GM12878 (cell line): ENCODE results near the gene UBQLN1. TPM values are rescaled to one million over a fixed set of nuclear protein-coding genes. Genes with fewer than 3 reads are reported as not detected.

Source experiments
- ATAC-seq: fragments of 200-7000 bp; cut with Tn5 transposase; 3 replicates; pipeline ENCODE4 v1.9.1; 2020; ENCODE audit warnings: mild to moderate bottlenecking, moderate library complexity
- BruUV-seq: library from RNA; stranded (reverse); fragments of 400-500 nt; replicated peaks from 2 replicates; lab custom pipeline; 2021; lab: Mats Ljungman, UMichigan
- CTCF ChIA-PET: fragments of 300-600 bp; sonication (Branson Sonifier 250); formaldehyde crosslinking; extraction: SDS; loops from one replicate; lab custom pipeline; 2021; ENCODE audit warnings: inconsistent platforms; lab: Yijun Ruan, JAX
- POLR2A ChIA-PET: fragments of 350-600 bp; formaldehyde crosslinking; extraction: SDS; loops from one replicate; lab custom pipeline; 2021; ENCODE audit warnings: inconsistent platforms; lab: Charles Lee
- RAD21 ChIA-PET: fragments of 300-600 bp; sonication (Branson Sonifier 250); formaldehyde crosslinking; loops from one replicate; lab custom pipeline; 2023; ENCODE audit warnings: antibody characterized with exemption; ENCODE audit not compliant: unreplicated experiment; lab: Charles Lee
- SMC1A ChIA-PET: fragments of 300-600 bp; sonication (Branson Sonifier 250); formaldehyde crosslinking; loops from one replicate; lab custom pipeline; 2023; ENCODE audit not compliant: unreplicated experiment, uncharacterized antibody; lab: Charles Lee
- DNase-seq: peaks from one replicate; pipeline ENCODE4 v3.0.0-alpha.2; 2011; ENCODE audit warnings: low read depth, low spot score
- FAIRE-seq: peaks from 3 replicates; lab custom pipeline; 2011; peaks lifted over from hg19 to GRCh38; lab: Jason Lieb, UNC
- H2AFZ ChIP-seq: 2 replicates; pipeline ENCODE4 v1.6.0; 2011; ENCODE audit warnings: low read depth, low read length, control low read depth; ENCODE audit not compliant: control insufficient read depth
- H3K27ac ChIP-seq: 2 replicates; pipeline ENCODE4 v1.5.1; 2011; ENCODE audit warnings: control low read depth; ENCODE audit not compliant: control insufficient read depth, insufficient read depth
- H3K27me3 ChIP-seq, 2 experiments: replicated peaks in 1 of 2; 2 replicates each; pipeline versions ENCODE4 v1.6.0 to v1.6.1; 2011; ENCODE audit warnings: low read length in 1 of 2; ENCODE audit not compliant: control insufficient read depth in 2 of 2, insufficient read depth in 2 of 2
- H3K36me3 ChIP-seq, 2 experiments: 2 replicates each; pipeline ENCODE4 v1.5.1; 2011; ENCODE audit warnings: low read length in 1 of 2; ENCODE audit not compliant: control insufficient read depth in 2 of 2, insufficient read depth in 2 of 2
- H3K4me1 ChIP-seq: 2 replicates; pipeline ENCODE4 v1.6.1; 2011; ENCODE audit warnings: mild to moderate bottlenecking, low read length, moderate library complexity, mixed read lengths; ENCODE audit not compliant: control insufficient read depth, insufficient read depth
- H3K4me2 ChIP-seq: 2 replicates; pipeline ENCODE4 v1.6.0; 2011; ENCODE audit warnings: control low read depth; ENCODE audit not compliant: control insufficient read depth, insufficient read depth
- H3K4me3 ChIP-seq: fragments of 200-600 bp; sonication (generic); 2 replicates; pipeline ENCODE4 v1.5.1; 2016
- H3K79me2 ChIP-seq: 2 replicates; pipeline ENCODE4 v1.6.0; 2011; ENCODE audit warnings: low read length; ENCODE audit not compliant: control insufficient read depth, insufficient read depth
- H3K9ac ChIP-seq: 2 replicates; pipeline ENCODE4 v1.8.0; 2011; ENCODE audit warnings: low read length, control low read depth, mixed read lengths; ENCODE audit not compliant: control insufficient read depth, insufficient read depth
- H3K9me3 ChIP-seq: replicated peaks from 3 replicates; pipeline ENCODE4 v1.5.1; 2011; ENCODE audit warnings: mild to moderate bottlenecking, low read length; ENCODE audit not compliant: control insufficient read depth, insufficient read depth
- H4K20me1 ChIP-seq: 2 replicates; pipeline ENCODE4 v1.6.0; 2011; ENCODE audit not compliant: control insufficient read depth, insufficient read depth
- ATF7 ChIP-seq: fragments of 450-650 bp; IDR thresholded peaks from 2 replicates; pipeline ENCODE4 v1.6.1; 2016; ENCODE audit warnings: low read depth, mild to moderate bottlenecking
- BCL11A ChIP-seq: IDR thresholded peaks from 2 replicates; pipeline ENCODE4 v1.6.1; 2011; ENCODE audit warnings: low read depth, low read length
- E4F1 ChIP-seq: fragments of 450-650 bp; IDR thresholded peaks from 2 replicates; pipeline ENCODE4 v1.6.1; 2018; ENCODE audit warnings: borderline replicate concordance, mild to moderate bottlenecking; ENCODE audit not compliant: partially characterized antibody
- MEF2A ChIP-seq: IDR thresholded peaks from 2 replicates; pipeline ENCODE4 v1.6.1; 2011; ENCODE audit warnings: low read depth, mild to moderate bottlenecking, low read length, moderate library complexity; ENCODE audit not compliant: insufficient read depth
- PML ChIP-seq: IDR thresholded peaks from 2 replicates; pipeline ENCODE4 v1.6.1; 2012; ENCODE audit warnings: low read length, inconsistent platforms
- REST ChIP-seq: IDR thresholded peaks from 2 replicates; pipeline ENCODE4 v1.6.1; 2012; ENCODE audit warnings: mild to moderate bottlenecking, low read depth, low read length
- SREBF2 ChIP-seq: IDR thresholded peaks from 2 replicates; pipeline ENCODE4 v1.6.1; 2012; ENCODE audit warnings: mild to moderate bottlenecking, low read length
- TCF12 ChIP-seq: IDR thresholded peaks from 2 replicates; pipeline ENCODE4 v1.6.1; 2011; ENCODE audit warnings: low read depth, mild to moderate bottlenecking, low read length
- ZNF592 ChIP-seq: fragments of 450-650 bp; IDR thresholded peaks from 2 replicates; pipeline ENCODE4 v1.6.1; 2017; ENCODE audit warnings: mild to moderate bottlenecking, moderate library complexity
- WGBS: methylation state at CpG from one replicate; pipeline ENCODE4 v1.1.6; 2016; ENCODE audit warnings: low lambda C conversion rate; ENCODE audit not compliant: insufficient replicate concordance, insufficient coverage; ENCODE audit errors: missing lambda C conversion rate; 5-methylcytosine and 5-hydroxymethylcytosine counted together
- in situ Hi-C: fragments of 300-500 bp; cut with MboI; formaldehyde crosslinking; loops from 9 replicates; pipeline ENCODE4 v1.14.3; 2018; ENCODE audit warnings: mixed read lengths
- intact Hi-C: fragments of 100-400 bp; cut with micrococcal nuclease; formaldehyde crosslinking; loops from one replicate; pipeline ENCODE4 v1.14.2; 2022; ENCODE audit not compliant: unreplicated experiment
- polyA plus RNA-seq, 11 experiments: library from polyadenylated mRNA; depleted of rRNA in 4 of 11; unstranded in 6 of 11; stranded (reverse) in 5 of 11; fragments of >200 nt; fragmentation: Nextera tagmentation in 4 of 11; fragmentation: Illumina TruSeq in 1 of 11; extraction: Ambion mirVana in 4 of 11; extraction: Trizol in 1 of 11; gene quantifications; 1 replicate in 1 of 11; 2 replicates in 10 of 11; pipeline versions ENCODE4 v1.2.1 to v1.2.3, GENCODE V29; 2011 to 2016; ENCODE audit warnings: inconsistent platforms in 2 of 11, missing spikeins in 2 of 11, low read depth in 1 of 11
- total RNA-seq, 4 experiments: library from RNA; depleted of rRNA in 3 of 4; stranded (reverse); fragments of >200 nt in 3 of 4; fragmentation: Illumina TruSeq in 1 of 4; extraction: Trizol in 1 of 4; gene quantifications; 2 replicates each; pipeline versions ENCODE4 v1.2.1 to v1.2.3, GENCODE V29; 2013 to 2021

The UBQLN1 gene
- total and polyA plus RNA-seq, 10 of the 15 experiments (the other 5 are each of a cell fraction or from before 2014, with no cell fraction given), result 12.4 to 118 (median 66.1) TPM

GRCh38 chr9:83646500-83647239 is 61.1 kb downstream of the UBQLN1 start:
- Histone ChIP-seq H3K4me3 (no peak overlapping the region), H3K4me1 (peaks cover 3% of the 10 kb centered on the region), H3K9me3 (no peaks in the 10 kb centered on the region), H2AFZ (no peak overlapping the region), H3K36me3 (peaks cover 0 to 24% of the 10 kb centered on the region in 2 experiments), H4K20me1 (no peaks in the 10 kb centered on the region; the same call in 1 of the 2 replicates), H3K4me2 (no peak overlapping the region), H3K9ac (no peak overlapping the region), H3K27me3 (no peaks in the 10 kb centered on the region), H3K27ac (no peak overlapping the region), H3K79me2 (no peaks in the 10 kb centered on the region)
- SMC1A ChIA-PET, result interaction anchor here (1.9 to 5.3 kb wide), 2 partner anchors 9 to 26 kb away, joined by 5 to 32 read pairs; no protein-coding TSS in a partner anchor
- no TSS peak for BruUV-seq
- RAD21 ChIA-PET, result no interaction called here
- WGBS, result 90% methylated on average over 7 of the region's 8 CpGs
- intact Hi-C loops (no loop called here), in situ Hi-C loops (no loop called here)
- CTCF ChIA-PET, result interaction anchor here (1.5 kb wide), 1 partner anchor 26 kb away, joined by 4 read pairs; no protein-coding TSS in a partner anchor
- no peak for TF ChIP-seq PML
- TF ChIP-seq MEF2A, result no peak
- no peak for TF ChIP-seq TCF12
- TF ChIP-seq E4F1, result no peak
- TF ChIP-seq SREBF2, result no peak
- TF ChIP-seq ATF7, result no peak
- TF ChIP-seq REST, result no peak
- no peak for TF ChIP-seq ZNF592
- no peak for TF ChIP-seq BCL11A
- no peak for DNase-seq
- POLR2A ChIA-PET, result interaction anchor here (1.1 kb wide), 1 partner anchor 26 kb away, joined by 3 read pairs; no protein-coding TSS in a partner anchor
- ATAC-seq, result no peak
- FAIRE-seq, result no peak
